Liver (tissue), 3 donors: ENCODE results near the gene CUX1.

Experiments
- EGR1 ChIP-seq, 2 donors: IDR thresholded peaks; 2 replicates each; pipeline ENCODE4 v1.6.1; 2016 to 2018; ENCODE audit warnings: antibody characterized with exemption in 2 of 2, low read depth in 2 of 2
- TAF1 ChIP-seq: conservative IDR thresholded peaks from 2 replicates; pipeline ENCODE4 v1.6.1; 2016; ENCODE audit warnings: antibody characterized with exemption, mild to moderate bottlenecking
- YY1 ChIP-seq: IDR thresholded peaks from 2 replicates; pipeline ENCODE4 v1.6.1; 2016; ENCODE audit warnings: antibody characterized with exemption, mild to moderate bottlenecking
- TF ChIP-seq, protein P1 (sequence below): fragments of 150-350 bp; IDR thresholded peaks from 2 replicates; pipeline ENCODE4 v1.5.1; 2017; ENCODE audit warnings: improper control_type of control experiment, low read depth, low read length; ENCODE audit not compliant: missing input control
- TF ChIP-seq, protein P2 (sequence below): IDR thresholded peaks from 2 replicates; pipeline ENCODE4 v1.6.1; 2016; ENCODE audit warnings: antibody characterized with exemption
- TF ChIP-seq, protein P3 (sequence below): IDR thresholded peaks from 2 replicates; pipeline ENCODE4 v1.6.1; 2016; ENCODE audit warnings: antibody characterized with exemption, mild to moderate bottlenecking
- TF ChIP-seq, protein P4 (sequence below): IDR thresholded peaks from 2 replicates; pipeline ENCODE4 v1.6.1; 2016; ENCODE audit warnings: antibody characterized with exemption
- donor health status: healthy.
- donor health status: healthy.

DNA sequence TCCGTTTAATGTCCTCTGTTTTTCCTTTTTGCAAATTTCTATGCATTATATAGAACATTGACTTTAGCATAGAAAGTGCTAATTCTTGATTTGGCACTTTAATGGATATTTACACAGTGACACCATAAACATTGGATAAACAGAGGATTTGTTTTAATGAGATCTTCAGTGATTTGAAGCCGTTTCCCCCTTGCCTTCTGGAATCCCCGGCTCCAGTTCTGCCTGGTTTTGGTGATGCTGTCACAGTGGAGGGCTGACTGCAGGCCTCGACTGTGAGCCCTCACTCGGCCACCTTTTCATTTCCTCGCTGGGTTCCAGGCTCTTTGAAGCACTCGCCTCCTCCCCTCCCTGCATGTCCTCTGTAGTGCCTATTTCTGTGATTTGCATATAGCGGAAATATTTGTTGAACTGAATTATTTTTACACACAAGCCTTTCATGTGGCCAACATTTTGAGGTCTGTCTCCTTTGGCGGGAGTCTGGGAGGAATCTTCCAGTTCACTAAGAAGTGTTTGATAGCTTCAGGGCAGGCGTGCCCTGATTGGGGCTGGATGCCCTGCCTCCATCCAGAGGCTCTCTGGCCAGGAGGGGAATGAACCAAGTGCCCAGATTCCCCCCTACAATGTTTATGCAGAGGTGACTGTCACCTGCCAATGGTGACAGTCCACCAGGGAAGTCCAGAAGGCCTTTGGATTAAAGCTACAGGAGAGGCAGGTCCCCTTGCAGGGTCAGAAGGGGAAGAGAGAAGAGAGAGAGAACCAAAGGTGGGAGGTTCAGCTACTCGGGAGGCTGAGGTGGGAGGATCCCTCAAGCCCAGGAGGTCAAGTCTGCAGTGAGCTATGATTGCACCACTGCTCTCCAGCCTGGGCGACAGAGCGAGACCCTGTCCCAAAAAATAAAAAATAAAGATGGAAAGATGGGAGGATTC lies 67.5 kb downstream of the CUX1 start:
- TF ChIP-seq, protein P1, sequence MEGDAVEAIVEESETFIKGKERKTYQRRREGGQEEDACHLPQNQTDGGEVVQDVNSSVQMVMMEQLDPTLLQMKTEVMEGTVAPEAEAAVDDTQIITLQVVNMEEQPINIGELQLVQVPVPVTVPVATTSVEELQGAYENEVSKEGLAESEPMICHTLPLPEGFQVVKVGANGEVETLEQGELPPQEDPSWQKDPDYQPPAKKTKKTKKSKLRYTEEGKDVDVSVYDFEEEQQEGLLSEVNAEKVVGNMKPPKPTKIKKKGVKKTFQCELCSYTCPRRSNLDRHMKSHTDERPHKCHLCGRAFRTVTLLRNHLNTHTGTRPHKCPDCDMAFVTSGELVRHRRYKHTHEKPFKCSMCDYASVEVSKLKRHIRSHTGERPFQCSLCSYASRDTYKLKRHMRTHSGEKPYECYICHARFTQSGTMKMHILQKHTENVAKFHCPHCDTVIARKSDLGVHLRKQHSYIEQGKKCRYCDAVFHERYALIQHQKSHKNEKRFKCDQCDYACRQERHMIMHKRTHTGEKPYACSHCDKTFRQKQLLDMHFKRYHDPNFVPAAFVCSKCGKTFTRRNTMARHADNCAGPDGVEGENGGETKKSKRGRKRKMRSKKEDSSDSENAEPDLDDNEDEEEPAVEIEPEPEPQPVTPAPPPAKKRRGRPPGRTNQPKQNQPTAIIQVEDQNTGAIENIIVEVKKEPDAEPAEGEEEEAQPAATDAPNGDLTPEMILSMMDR: no peak
- no peak for TF ChIP-seq YY1
- no peak for TF ChIP-seq TAF1
- TF ChIP-seq, protein P2, sequence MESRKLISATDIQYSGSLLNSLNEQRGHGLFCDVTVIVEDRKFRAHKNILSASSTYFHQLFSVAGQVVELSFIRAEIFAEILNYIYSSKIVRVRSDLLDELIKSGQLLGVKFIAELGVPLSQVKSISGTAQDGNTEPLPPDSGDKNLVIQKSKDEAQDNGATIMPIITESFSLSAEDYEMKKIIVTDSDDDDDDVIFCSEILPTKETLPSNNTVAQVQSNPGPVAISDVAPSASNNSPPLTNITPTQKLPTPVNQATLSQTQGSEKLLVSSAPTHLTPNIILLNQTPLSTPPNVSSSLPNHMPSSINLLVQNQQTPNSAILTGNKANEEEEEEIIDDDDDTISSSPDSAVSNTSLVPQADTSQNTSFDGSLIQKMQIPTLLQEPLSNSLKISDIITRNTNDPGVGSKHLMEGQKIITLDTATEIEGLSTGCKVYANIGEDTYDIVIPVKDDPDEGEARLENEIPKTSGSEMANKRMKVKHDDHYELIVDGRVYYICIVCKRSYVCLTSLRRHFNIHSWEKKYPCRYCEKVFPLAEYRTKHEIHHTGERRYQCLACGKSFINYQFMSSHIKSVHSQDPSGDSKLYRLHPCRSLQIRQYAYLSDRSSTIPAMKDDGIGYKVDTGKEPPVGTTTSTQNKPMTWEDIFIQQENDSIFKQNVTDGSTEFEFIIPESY: no peak
- TF ChIP-seq EGR1 (IDR thresholded peaks at IDR 0.05; ENCODE audit: low read depth in 2 of 2): no peak
- TF ChIP-seq, protein P3, sequence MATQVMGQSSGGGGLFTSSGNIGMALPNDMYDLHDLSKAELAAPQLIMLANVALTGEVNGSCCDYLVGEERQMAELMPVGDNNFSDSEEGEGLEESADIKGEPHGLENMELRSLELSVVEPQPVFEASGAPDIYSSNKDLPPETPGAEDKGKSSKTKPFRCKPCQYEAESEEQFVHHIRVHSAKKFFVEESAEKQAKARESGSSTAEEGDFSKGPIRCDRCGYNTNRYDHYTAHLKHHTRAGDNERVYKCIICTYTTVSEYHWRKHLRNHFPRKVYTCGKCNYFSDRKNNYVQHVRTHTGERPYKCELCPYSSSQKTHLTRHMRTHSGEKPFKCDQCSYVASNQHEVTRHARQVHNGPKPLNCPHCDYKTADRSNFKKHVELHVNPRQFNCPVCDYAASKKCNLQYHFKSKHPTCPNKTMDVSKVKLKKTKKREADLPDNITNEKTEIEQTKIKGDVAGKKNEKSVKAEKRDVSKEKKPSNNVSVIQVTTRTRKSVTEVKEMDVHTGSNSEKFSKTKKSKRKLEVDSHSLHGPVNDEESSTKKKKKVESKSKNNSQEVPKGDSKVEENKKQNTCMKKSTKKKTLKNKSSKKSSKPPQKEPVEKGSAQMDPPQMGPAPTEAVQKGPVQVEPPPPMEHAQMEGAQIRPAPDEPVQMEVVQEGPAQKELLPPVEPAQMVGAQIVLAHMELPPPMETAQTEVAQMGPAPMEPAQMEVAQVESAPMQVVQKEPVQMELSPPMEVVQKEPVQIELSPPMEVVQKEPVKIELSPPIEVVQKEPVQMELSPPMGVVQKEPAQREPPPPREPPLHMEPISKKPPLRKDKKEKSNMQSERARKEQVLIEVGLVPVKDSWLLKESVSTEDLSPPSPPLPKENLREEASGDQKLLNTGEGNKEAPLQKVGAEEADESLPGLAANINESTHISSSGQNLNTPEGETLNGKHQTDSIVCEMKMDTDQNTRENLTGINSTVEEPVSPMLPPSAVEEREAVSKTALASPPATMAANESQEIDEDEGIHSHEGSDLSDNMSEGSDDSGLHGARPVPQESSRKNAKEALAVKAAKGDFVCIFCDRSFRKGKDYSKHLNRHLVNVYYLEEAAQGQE: no peak
- TF ChIP-seq, protein P4, sequence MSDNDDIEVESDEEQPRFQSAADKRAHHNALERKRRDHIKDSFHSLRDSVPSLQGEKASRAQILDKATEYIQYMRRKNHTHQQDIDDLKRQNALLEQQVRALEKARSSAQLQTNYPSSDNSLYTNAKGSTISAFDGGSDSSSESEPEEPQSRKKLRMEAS: no peak
